HepG2 (cell line): ENCODE data around the gene RETREG2. TPM values are rescaled to one million over a fixed set of nuclear protein-coding genes. Genes with fewer than 3 reads are reported as not detected.

Experiments used
- ATF7-NPFF ChIP-seq: sonication (generic); formaldehyde crosslinking; IDR thresholded peaks from 2 replicates; pipeline ENCODE4 v1.8.1; 2023; ENCODE audit warnings: mild to moderate bottlenecking, low read depth, missing genetic modification reagents, moderate library complexity
- CHCHD3 ChIP-seq: sonication (generic); formaldehyde crosslinking; IDR thresholded peaks from 2 replicates; pipeline ENCODE4 v1.8.0; 2022; ENCODE audit warnings: mild to moderate bottlenecking, missing genetic modification reagents, moderate library complexity
- FOXP1 ChIP-seq, 2 experiments: fragments of 450-650 bp in 1 of 2; IDR thresholded peaks; 2 replicates each; pipeline ENCODE4 v1.6.1; 2017 to 2018; ENCODE audit warnings: antibody characterized with exemption in 1 of 2
- GATAD1 ChIP-seq: IDR thresholded peaks from 2 replicates; pipeline ENCODE4 v1.6.1; 2016; ENCODE audit warnings: missing genetic modification reagents, missing compliant biosample characterization
- HIVEP1 ChIP-seq: sonication (generic); formaldehyde crosslinking; IDR thresholded peaks from 2 replicates; pipeline ENCODE4 v1.4.0; 2020; ENCODE audit warnings: mild to moderate bottlenecking, missing genetic modification reagents
- HNRNPH1 ChIP-seq: fragments of 200-400 bp; formaldehyde crosslinking; optimal IDR thresholded peaks from 2 replicates; pipeline ENCODE3; 2017; ENCODE audit warnings: mild to moderate bottlenecking, low read depth, low read length
- HNRNPLL ChIP-seq: fragments of 200-400 bp; formaldehyde crosslinking; IDR thresholded peaks from 2 replicates; pipeline ENCODE4 v1.6.1; 2017; ENCODE audit warnings: mild to moderate bottlenecking, low read depth, low read length; ENCODE audit not compliant: poor library complexity, severe bottlenecking
- HNRNPUL1 ChIP-seq: fragments of 200-400 bp; formaldehyde crosslinking; IDR thresholded peaks from 2 replicates; pipeline ENCODE4 v1.6.1; 2017; ENCODE audit warnings: low read depth, mild to moderate bottlenecking, low read length, moderate library complexity
- KDM6A ChIP-seq: IDR thresholded peaks from 2 replicates; pipeline ENCODE4 v1.6.1; 2016; ENCODE audit warnings: low read depth
- MXD4 ChIP-seq: IDR thresholded peaks from 2 replicates; pipeline ENCODE4 v1.6.1; 2016; ENCODE audit warnings: mild to moderate bottlenecking, missing biosample characterization, missing genetic modification reagents
- NR2C2 ChIP-seq: sonication (generic); formaldehyde crosslinking; IDR thresholded peaks from 2 replicates; pipeline ENCODE4 v1.4.0; 2020; ENCODE audit warnings: missing genetic modification reagents, mild to moderate bottlenecking, moderate library complexity, borderline replicate concordance
- SIN3B ChIP-seq: fragments of 150-350 bp; IDR thresholded peaks from 2 replicates; pipeline ENCODE4 v1.6.1; 2014; ENCODE audit warnings: low read length
- SOX5 ChIP-seq: IDR thresholded peaks from 2 replicates; pipeline ENCODE4 v1.6.1; 2016; ENCODE audit warnings: borderline replicate concordance
- SP1 ChIP-seq, 2 experiments: fragments of 450-650 bp in 1 of 2; sonication (generic) in 1 of 2; formaldehyde crosslinking in 1 of 2; IDR thresholded peaks; 2 replicates each; pipeline versions ENCODE4 v1.4.0 to v1.6.1; 2016 to 2020; ENCODE audit warnings: missing genetic modification reagents in 1 of 2
- SP5 ChIP-seq: IDR thresholded peaks from 2 replicates; pipeline ENCODE4 v1.6.1; 2016; ENCODE audit warnings: low read depth, borderline replicate concordance
- YEATS2 ChIP-seq: sonication (generic); formaldehyde crosslinking; IDR thresholded peaks from 2 replicates; pipeline ENCODE4 v1.4.0; 2020; ENCODE audit warnings: missing genetic modification reagents, borderline replicate concordance
- ZC3H4 ChIP-seq: sonication (generic); formaldehyde crosslinking; IDR thresholded peaks from 2 replicates; pipeline ENCODE4 v1.4.0; 2020; ENCODE audit warnings: missing genetic modification reagents, borderline replicate concordance
- ZMAT3 ChIP-seq: sonication (generic); formaldehyde crosslinking; conservative IDR thresholded peaks from 2 replicates; pipeline ENCODE4 v1.7.0; 2021; ENCODE audit warnings: missing genetic modification reagents
- ZNF263 ChIP-seq: sonication (generic); formaldehyde crosslinking; IDR thresholded peaks from 2 replicates; pipeline ENCODE4 v1.4.0; 2020; ENCODE audit warnings: missing genetic modification reagents
- ZNF292 ChIP-seq: sonication (generic); formaldehyde crosslinking; IDR thresholded peaks from 2 replicates; pipeline ENCODE4 v1.8.1; 2022; ENCODE audit warnings: mild to moderate bottlenecking, low read depth, missing genetic modification reagents, borderline replicate concordance
- ZNF670 ChIP-seq: sonication (generic); formaldehyde crosslinking; IDR thresholded peaks from 2 replicates; pipeline ENCODE4 v1.8.0; 2022; ENCODE audit warnings: mild to moderate bottlenecking, missing genetic modification reagents, borderline replicate concordance
- ZNF724P ChIP-seq: sonication (generic); formaldehyde crosslinking; IDR thresholded peaks from 2 replicates; pipeline ENCODE4 v1.8.0; 2022; ENCODE audit warnings: missing genetic modification reagents, borderline replicate concordance
- ZNF891 ChIP-seq: sonication (generic); formaldehyde crosslinking; IDR thresholded peaks from 2 replicates; pipeline ENCODE4 v1.5.0; 2020; ENCODE audit warnings: mild to moderate bottlenecking, missing genetic modification reagents
- polyA plus RNA-seq, 8 experiments: library from polyadenylated mRNA; depleted of rRNA in 3 of 8; stranded (reverse) in 7 of 8; unstranded in 1 of 8; fragments of >200 nt; fragmentation: Illumina TruSeq in 4 of 8; extraction: Trizol in 4 of 8; gene quantifications; 2 replicates each; pipeline versions ENCODE4 v1.2.1 to v1.2.3, GENCODE V29; 2011 to 2016; ENCODE audit warnings: low read depth in 4 of 8, missing spikeins in 1 of 8, mixed read lengths in 1 of 8; ENCODE audit not compliant: insufficient read depth in 1 of 8
- total RNA-seq, 5 experiments: library from RNA; depleted of rRNA; stranded (reverse); fragments of >200 nt; fragmentation: Illumina TruSeq; extraction: Trizol; gene quantifications; 2 replicates each; pipeline ENCODE4 v1.2.3, GENCODE V29; 2016; ENCODE audit warnings: low read depth in 1 of 5
- TF ChIP-seq, protein P1 (sequence below): sonication (generic); formaldehyde crosslinking; conservative IDR thresholded peaks from 2 replicates; pipeline ENCODE4 v1.8.0; 2022; ENCODE audit warnings: mild to moderate bottlenecking, moderate library complexity, missing genetic modification reagents
- TF ChIP-seq, protein P2 (sequence below): sonication (generic); formaldehyde crosslinking; IDR thresholded peaks from 2 replicates; pipeline ENCODE4 v1.4.0; 2020; ENCODE audit warnings: mild to moderate bottlenecking, missing genetic modification reagents
- TF ChIP-seq, protein P3 (sequence below): sonication (generic); formaldehyde crosslinking; IDR thresholded peaks from 2 replicates; pipeline ENCODE4 v1.4.0; 2020; ENCODE audit warnings: missing genetic modification reagents, borderline replicate concordance

Gene RETREG2
- total and polyA plus RNA-seq, 2 of the 13 experiments (the other 11 are each of a cell fraction or from before 2014, with no cell fraction given) = 86.0 to 134 TPM

DNA sequence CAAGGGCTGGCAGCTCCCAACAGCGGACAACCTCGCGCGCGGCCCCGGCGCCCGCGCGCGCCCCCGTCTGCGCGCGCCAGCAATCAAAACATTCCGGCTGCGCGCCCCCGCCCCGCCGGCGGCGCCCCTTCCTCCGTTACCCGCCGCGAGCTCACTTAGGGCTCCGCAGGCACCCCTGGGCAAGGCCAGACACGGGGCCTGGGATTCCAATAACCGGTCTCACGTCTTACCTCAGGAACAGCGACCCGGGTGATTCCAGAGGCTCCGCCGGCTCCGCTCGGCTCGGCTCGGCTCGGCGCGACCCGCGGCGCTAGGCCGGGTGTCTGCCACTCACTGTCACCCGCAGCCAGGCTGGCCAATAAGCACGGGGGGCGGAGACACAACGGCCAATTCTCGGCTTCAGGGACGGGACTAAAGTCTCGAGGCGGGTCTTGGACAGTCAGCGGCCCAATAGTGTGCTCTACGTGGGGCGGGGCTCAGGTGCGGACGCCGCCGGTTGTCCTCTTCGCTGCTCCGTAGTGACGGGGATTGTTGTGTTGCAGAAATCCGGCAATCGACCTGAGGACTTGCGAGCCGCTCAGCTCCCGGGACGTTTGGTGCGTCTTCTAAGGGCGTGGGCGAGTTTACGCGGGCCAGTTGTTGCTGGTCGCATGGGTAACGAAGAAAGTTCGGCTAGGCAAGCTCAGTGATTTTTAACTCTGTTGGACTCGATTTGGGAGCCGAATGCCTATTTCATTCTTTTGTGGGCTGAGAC, 51.4 kb downstream of the RETREG2 start, which contains the start of the genes ANKZF1 and ATG9A (continued):
- TF ChIP-seq, protein P1, sequence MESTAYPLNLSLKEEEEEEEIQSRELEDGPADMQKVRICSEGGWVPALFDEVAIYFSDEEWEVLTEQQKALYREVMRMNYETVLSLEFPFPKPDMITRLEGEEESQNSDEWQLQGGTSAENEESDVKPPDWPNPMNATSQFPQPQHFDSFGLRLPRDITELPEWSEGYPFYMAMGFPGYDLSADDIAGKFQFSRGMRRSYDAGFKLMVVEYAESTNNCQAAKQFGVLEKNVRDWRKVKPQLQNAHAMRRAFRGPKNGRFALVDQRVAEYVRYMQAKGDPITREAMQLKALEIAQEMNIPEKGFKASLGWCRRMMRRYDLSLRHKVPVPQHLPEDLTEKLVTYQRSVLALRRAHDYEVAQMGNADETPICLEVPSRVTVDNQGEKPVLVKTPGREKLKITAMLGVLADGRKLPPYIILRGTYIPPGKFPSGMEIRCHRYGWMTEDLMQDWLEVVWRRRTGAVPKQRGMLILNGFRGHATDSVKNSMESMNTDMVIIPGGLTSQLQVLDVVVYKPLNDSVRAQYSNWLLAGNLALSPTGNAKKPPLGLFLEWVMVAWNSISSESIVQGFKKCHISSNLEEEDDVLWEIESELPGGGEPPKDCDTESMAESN (CRISPR knock-in tag) = peak; percentile 71
- TF ChIP-seq ZNF670 (CRISPR knock-in tag) (peak; percentile 95), MXD4 (CRISPR knock-in tag) (peak; percentile 16; the same call in 1 of the 2 replicates), ZNF292 (CRISPR knock-in tag) (no peak), ATF7-NPFF (CRISPR knock-in tag) (peak; percentile 48; the same call in 1 of the 2 replicates), CHCHD3 (CRISPR knock-in tag) (0 out of 2 replicates have a peak, but pooled peaks have one; percentile 57), SP1 (IDR thresholded peaks at IDR 0.05) (peak; percentile 87), SP1 (CRISPR knock-in tag; IDR thresholded peaks at IDR 0.05) (peak; percentile 98), HNRNPH1 (no peak), SIN3B (no peak; the same call in 1 of the 2 replicates), HNRNPUL1 (no peak), ZNF724P (CRISPR knock-in tag) (no peak; the same call in 1 of the 2 replicates), FOXP1 (IDR thresholded peaks at IDR 0.05) (peak; percentile 81; the same call in 1 of the 2 replicates), FOXP1 (CRISPR knock-in tag; IDR thresholded peaks at IDR 0.05) (peak; percentile 75), ZNF263 (CRISPR knock-in tag) (peak; percentile 55; the same call in 1 of the 2 replicates), ZNF891 (peak; percentile 92), NR2C2 (CRISPR knock-in tag) (peak; percentile 47), ZMAT3 (CRISPR knock-in tag) (peak; percentile 53), KDM6A (CRISPR knock-in tag) (no peak), SOX5 (CRISPR knock-in tag) (peak; percentile 53), ZC3H4 (no peak), YEATS2 (CRISPR knock-in tag) (peak; percentile 90; the same call in 1 of the 2 replicates), HNRNPLL (peak; percentile 80), HIVEP1 (CRISPR knock-in tag) (peak; percentile 85), SP5 (CRISPR knock-in tag) (peak; percentile 66), GATAD1 (peak; percentile 95)
- TF ChIP-seq, protein P2, sequence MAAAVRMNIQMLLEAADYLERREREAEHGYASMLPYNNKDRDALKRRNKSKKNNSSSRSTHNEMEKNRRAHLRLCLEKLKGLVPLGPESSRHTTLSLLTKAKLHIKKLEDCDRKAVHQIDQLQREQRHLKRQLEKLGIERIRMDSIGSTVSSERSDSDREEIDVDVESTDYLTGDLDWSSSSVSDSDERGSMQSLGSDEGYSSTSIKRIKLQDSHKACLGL (CRISPR knock-in tag) = peak; percentile 61; the same call in 1 of the 2 replicates
- TF ChIP-seq, protein P3, sequence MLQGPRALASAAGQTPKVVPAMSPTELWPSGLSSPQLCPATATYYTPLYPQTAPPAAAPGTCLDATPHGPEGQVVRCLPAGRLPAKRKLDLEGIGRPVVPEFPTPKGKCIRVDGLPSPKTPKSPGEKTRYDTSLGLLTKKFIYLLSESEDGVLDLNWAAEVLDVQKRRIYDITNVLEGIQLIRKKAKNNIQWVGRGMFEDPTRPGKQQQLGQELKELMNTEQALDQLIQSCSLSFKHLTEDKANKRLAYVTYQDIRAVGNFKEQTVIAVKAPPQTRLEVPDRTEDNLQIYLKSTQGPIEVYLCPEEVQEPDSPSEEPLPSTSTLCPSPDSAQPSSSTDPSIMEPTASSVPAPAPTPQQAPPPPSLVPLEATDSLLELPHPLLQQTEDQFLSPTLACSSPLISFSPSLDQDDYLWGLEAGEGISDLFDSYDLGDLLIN = no peak
